ENCODE data around the gene ERVV-1.
A peak's percentile ranks its signal among the peaks of the same experiment; 100 is the strongest.

Gene ERVV-1

DNA sequence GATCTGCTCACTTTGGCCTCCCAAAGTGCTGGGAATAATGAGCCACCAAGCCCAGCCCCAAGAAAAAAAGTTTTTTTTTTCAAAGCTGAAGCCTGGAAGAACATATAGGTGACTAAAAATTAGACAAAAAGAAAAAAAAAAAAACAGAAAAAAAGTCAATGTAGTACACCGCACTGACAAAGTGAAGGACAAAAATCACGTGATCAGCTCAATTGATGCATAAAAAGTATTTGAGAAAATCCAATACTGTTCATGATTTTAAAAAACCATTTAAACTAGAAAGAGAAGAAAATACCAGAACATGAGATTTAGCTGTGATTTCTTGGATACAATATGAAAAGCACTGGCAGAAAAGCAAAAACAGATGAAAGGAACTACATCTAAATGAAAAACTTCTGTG is 20.3 kb downstream of the ERVV-1 start:
- TF ChIP-seq, protein P1, sequence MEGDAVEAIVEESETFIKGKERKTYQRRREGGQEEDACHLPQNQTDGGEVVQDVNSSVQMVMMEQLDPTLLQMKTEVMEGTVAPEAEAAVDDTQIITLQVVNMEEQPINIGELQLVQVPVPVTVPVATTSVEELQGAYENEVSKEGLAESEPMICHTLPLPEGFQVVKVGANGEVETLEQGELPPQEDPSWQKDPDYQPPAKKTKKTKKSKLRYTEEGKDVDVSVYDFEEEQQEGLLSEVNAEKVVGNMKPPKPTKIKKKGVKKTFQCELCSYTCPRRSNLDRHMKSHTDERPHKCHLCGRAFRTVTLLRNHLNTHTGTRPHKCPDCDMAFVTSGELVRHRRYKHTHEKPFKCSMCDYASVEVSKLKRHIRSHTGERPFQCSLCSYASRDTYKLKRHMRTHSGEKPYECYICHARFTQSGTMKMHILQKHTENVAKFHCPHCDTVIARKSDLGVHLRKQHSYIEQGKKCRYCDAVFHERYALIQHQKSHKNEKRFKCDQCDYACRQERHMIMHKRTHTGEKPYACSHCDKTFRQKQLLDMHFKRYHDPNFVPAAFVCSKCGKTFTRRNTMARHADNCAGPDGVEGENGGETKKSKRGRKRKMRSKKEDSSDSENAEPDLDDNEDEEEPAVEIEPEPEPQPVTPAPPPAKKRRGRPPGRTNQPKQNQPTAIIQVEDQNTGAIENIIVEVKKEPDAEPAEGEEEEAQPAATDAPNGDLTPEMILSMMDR (IDR thresholded peaks at IDR 0.05; ENCODE audit: low read depth, low read length): no peak
- Histone ChIP-seq H3K27ac (no peak overlapping the region), H3K27me3 (ENCODE audit: insufficient read depth, low read depth, severe bottlenecking) (no peaks in the 10 kb centered on the region), H3K4me3 (ENCODE audit: low read depth, low read length) (no peak overlapping the region), H3K36me3 (no peaks in the 10 kb centered on the region), H3K9me3 (ENCODE audit: severe bottlenecking) (no peaks in the 10 kb centered on the region)
- no peak for DNase-seq

DNA sequence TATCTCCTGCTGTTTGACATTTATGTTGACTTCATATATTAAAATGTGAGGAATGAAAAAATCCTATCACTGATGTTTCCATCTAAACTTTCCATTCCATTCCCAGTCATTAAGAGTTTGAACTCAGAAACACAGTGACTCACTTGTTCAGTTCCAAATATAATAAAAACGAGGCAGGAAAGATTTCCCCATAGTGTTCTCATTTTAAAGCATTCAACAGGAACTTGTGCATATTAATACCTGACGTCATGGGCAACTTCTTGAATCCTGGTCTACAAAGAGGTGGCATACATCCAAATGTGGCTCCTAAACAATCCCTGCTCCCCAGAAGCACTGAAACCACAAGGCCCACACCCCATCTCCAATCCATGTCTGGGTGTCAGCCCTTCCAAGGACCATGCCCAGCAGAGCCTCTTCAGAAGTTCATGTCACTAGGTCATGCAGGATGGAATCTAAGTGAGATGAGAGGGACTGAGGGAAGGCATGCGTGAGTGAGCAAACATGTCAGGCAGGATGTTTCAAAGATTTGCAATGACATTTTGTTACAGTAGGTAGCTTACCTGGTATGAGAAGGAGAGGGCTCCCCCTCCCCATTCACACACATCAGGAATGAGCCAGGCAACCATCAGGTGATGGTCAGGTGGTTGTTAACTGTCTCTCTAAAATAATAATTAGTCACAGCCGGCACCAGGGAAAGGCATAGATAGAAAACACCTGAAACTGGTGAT is 21.4 kb downstream of the ERVV-1 start:
- Histone ChIP-seq H3K27me3 (ENCODE audit: insufficient read depth, low read depth, severe bottlenecking) (no peaks in the 10 kb centered on the region), H3K27ac (no peak overlapping the region), H3K4me3 (ENCODE audit: low read depth, low read length) (no peak overlapping the region), H3K9me3 (ENCODE audit: severe bottlenecking) (no peaks in the 10 kb centered on the region), H3K36me3 (no peaks in the 10 kb centered on the region)
- TF ChIP-seq, protein P1 (IDR thresholded peaks at IDR 0.05; ENCODE audit: low read depth, low read length): no peak
- DNase-seq: no peak

GRCh38 chr19:53037101-53038097 is 23.7 kb downstream of the ERVV-1 start:
- peak overlapping the region; percentile 77 for H3K4me3 ChIP-seq (ENCODE audit: low read depth, low read length)
- no peaks in the 10 kb centered on the region for H3K9me3 ChIP-seq (ENCODE audit: severe bottlenecking)
- peak overlapping the region; percentile 65 for H3K27ac ChIP-seq

GRCh38 chr19:53041366-53041765 is 27.6 kb downstream of the ERVV-1 start:
- H3K36me3 ChIP-seq: no peaks in the 10 kb centered on the region
- no peaks in the 10 kb centered on the region for H3K27me3 ChIP-seq (ENCODE audit: insufficient read depth, low read depth, severe bottlenecking)
- H3K27ac ChIP-seq: no peak overlapping the region
- no peak for DNase-seq
- no peaks in the 10 kb centered on the region for H3K9me3 ChIP-seq (ENCODE audit: severe bottlenecking)
- TF ChIP-seq, protein P1 (IDR thresholded peaks at IDR 0.05; ENCODE audit: low read depth, low read length): no peak
- H3K4me3 ChIP-seq (ENCODE audit: low read depth, low read length): no peak overlapping the region

More at GRCh38 chr19:53037101-53038097, 23.7 kb downstream of the ERVV-1 start:
- Histone ChIP-seq H3K27me3 (ENCODE audit: insufficient read depth, low read depth, severe bottlenecking) (no peaks in the 10 kb centered on the region), H3K36me3 (no peaks in the 10 kb centered on the region)
- peak; percentile 80 for DNase-seq
- TF ChIP-seq, protein P1 (IDR thresholded peaks at IDR 0.05; ENCODE audit: low read depth, low read length): no peak

- TF ChIP-seq, protein P1 (IDR thresholded peaks at IDR 0.05; ENCODE audit: low read depth, low read length): no peak
- DNase-seq: peak; percentile 75
- Histone ChIP-seq H3K36me3 (no peaks in the 10 kb centered on the region), H3K9me3 (ENCODE audit: severe bottlenecking) (peaks cover 10% of the 10 kb centered on the region), H3K4me3 (ENCODE audit: low read depth, low read length) (no peak overlapping the region), H3K27me3 (ENCODE audit: insufficient read depth, low read depth, severe bottlenecking) (no peaks in the 10 kb centered on the region), H3K27ac (peak overlapping the region; percentile 61)
Observed at GRCh38 chr19:53045536-53045935, 31.8 kb downstream of the ERVV-1 start.

Data from WERI-Rb-1 (cell line).